VCaP (cell line): ENCODE results near the gene CYP3A4.
"Not testable (repeated sequence)": the region's sequence is repeated elsewhere in the genome, so short reads cannot be mapped to it uniquely, and the experiment has no call there.

ENCODE experiments used
- H3K27ac ChIP-seq: fragments of 450-650 bp; 2 replicates; pipeline ENCODE4 v1.5.1; 2017
- CTCF ChIP-seq: fragments of 450-650 bp; conservative IDR thresholded peaks from 2 replicates; pipeline ENCODE4 v1.5.1; 2017; ENCODE audit warnings: mild to moderate bottlenecking, moderate library complexity

The CYP3A4 gene

GRCh38 chr7:99730992-99731391 is 53.0 kb downstream of the CYP3A4 start:
- no peak overlapping the region for H3K27ac ChIP-seq
- TF ChIP-seq CTCF = no peak

- TF ChIP-seq CTCF = no peak
- no peak overlapping the region for H3K27ac ChIP-seq
Observed at GRCh38 chr7:99730238-99730810, 53.7 kb downstream of the CYP3A4 start.

GRCh38 chr7:99729486-99730237 is 54.3 kb downstream of the CYP3A4 start:
- TF ChIP-seq CTCF = no peak
- H3K27ac ChIP-seq = no peak overlapping the region

GRCh38 chr7:99728615-99729014 is 55.4 kb downstream of the CYP3A4 start:
- no peak overlapping the region for H3K27ac ChIP-seq
- no peak for TF ChIP-seq CTCF

GRCh38 chr7:99723201-99723600 is 60.8 kb downstream of the CYP3A4 start:
- not testable (repeated sequence) for H3K27ac ChIP-seq

GRCh38 chr7:99720800-99721595 is 63.0 kb downstream of the CYP3A4 start:
- no peak for TF ChIP-seq CTCF

GRCh38 chr7:99719996-99720769 is 63.8 kb downstream of the CYP3A4 start:
- H3K27ac ChIP-seq = no peak overlapping the region
- no peak for TF ChIP-seq CTCF

More at GRCh38 chr7:99720800-99721595, 63.0 kb downstream of the CYP3A4 start:
- no peak overlapping the region for H3K27ac ChIP-seq
